H1 (cell line): ENCODE measurements around the gene ADGRB3. TPM values are rescaled to one million over a fixed set of nuclear protein-coding genes. Genes with fewer than 3 reads are reported as not detected.

ENCODE experiments used
- GABPA ChIP-seq: IDR thresholded peaks from 2 replicates; pipeline ENCODE4 v1.6.1; 2011; ENCODE audit warnings: mild to moderate bottlenecking, low read length, moderate library complexity, borderline replicate concordance; ENCODE audit not compliant: insufficient read depth
- RBBP5 ChIP-seq: IDR thresholded peaks from 2 replicates; pipeline ENCODE4 v1.7.1; 2012; ENCODE audit warnings: low read depth, mild to moderate bottlenecking, inconsistent platforms, low read length, moderate library complexity, borderline replicate concordance
- RNF2 ChIP-seq: fragments of 200-900, 300-1000 bp; sonication (generic); IDR thresholded peaks from 2 replicates; pipeline ENCODE4 v1.7.1; 2016; ENCODE audit warnings: borderline replicate concordance, low read depth, mild to moderate bottlenecking, antibody characterized with exemption, low read length; ENCODE audit not compliant: poor library complexity, severe bottlenecking; ENCODE audit errors: missing control alignments
- polyA plus RNA-seq, 7 experiments: library from polyadenylated mRNA; depleted of rRNA in 3 of 7; stranded (reverse) in 5 of 7; unstranded in 2 of 7; fragments of >200 nt in 5 of 7; fragments of 200-250 nt in 2 of 7; gene quantifications; 1 replicate in 5 of 7; 2 replicates in 1 of 7; 4 replicates in 1 of 7; pipeline versions ENCODE4 v1.2.1 to v1.2.3, GENCODE V29; 2011 to 2013; ENCODE audit warnings: missing spikeins in 2 of 7, mixed read lengths in 2 of 7
- total RNA-seq: library from RNA; stranded (reverse); fragmentation: NEBNext Ultra II Directional; extraction: Animal tissue kit (Norgen Biotek cat#: 25700); gene quantifications from 2 replicates; pipeline ENCODE4 v1.2.1, GENCODE V29; 2021

The ADGRB3 gene
- total and polyA plus RNA-seq, 2 of the 8 experiments (the other 6 are each of a cell fraction or from before 2014, with no cell fraction given) = 0.35 to 1.2 TPM

- TF ChIP-seq GABPA (no peak), RNF2 (no peak), RBBP5 (no peak)
Observed at GRCh38 chr6:69378326-69378725, 743.2 kb downstream of the ADGRB3 start (continued).
